H1 (cell line): ENCODE data around the gene ASIC2. TPM values are rescaled to one million over a fixed set of nuclear protein-coding genes. Genes with fewer than 3 reads are reported as not detected.

Source experiments
- CBX8 ChIP-seq: fragments of 300-800, 300-1000 bp; sonication (generic); IDR thresholded peaks from 2 replicates; pipeline ENCODE4 v1.7.1; 2016; ENCODE audit warnings: low read depth, low read length, borderline replicate concordance
- FOSL1 ChIP-seq: IDR thresholded peaks from 2 replicates; pipeline ENCODE4 v1.6.1; 2011; ENCODE audit warnings: mild to moderate bottlenecking, low read depth, low read length, moderate library complexity; ENCODE audit not compliant: insufficient read depth
- POU5F1 ChIP-seq: IDR thresholded peaks from 2 replicates; pipeline ENCODE4 v1.6.1; 2011; ENCODE audit warnings: low read depth, mild to moderate bottlenecking, low read length, moderate library complexity
- RBBP5 ChIP-seq: IDR thresholded peaks from 2 replicates; pipeline ENCODE4 v1.7.1; 2012; ENCODE audit warnings: low read depth, mild to moderate bottlenecking, inconsistent platforms, low read length, moderate library complexity, borderline replicate concordance
- SAP30 ChIP-seq: fragments of 300-600 bp; sonication (generic); IDR thresholded peaks from 2 replicates; pipeline ENCODE4 v1.7.1; 2012; ENCODE audit warnings: low read length, moderate library complexity, mild to moderate bottlenecking, inconsistent platforms; ENCODE audit not compliant: insufficient read depth, insufficient replicate concordance
- polyA plus RNA-seq, 7 experiments: library from polyadenylated mRNA; depleted of rRNA in 3 of 7; stranded (reverse) in 5 of 7; unstranded in 2 of 7; fragments of >200 nt in 5 of 7; fragments of 200-250 nt in 2 of 7; gene quantifications; 1 replicate in 5 of 7; 2 replicates in 1 of 7; 4 replicates in 1 of 7; pipeline versions ENCODE4 v1.2.1 to v1.2.3, GENCODE V29; 2011 to 2013; ENCODE audit warnings: missing spikeins in 2 of 7, mixed read lengths in 2 of 7
- total RNA-seq: library from RNA; stranded (reverse); fragmentation: NEBNext Ultra II Directional; extraction: Animal tissue kit (Norgen Biotek cat#: 25700); gene quantifications from 2 replicates; pipeline ENCODE4 v1.2.1, GENCODE V29; 2021
- TF ChIP-seq, protein P1 (sequence below): IDR thresholded peaks from 2 replicates; pipeline ENCODE4 v1.6.1; 2012; ENCODE audit warnings: low read length, inconsistent platforms

The ASIC2 gene
- total and polyA plus RNA-seq, 2 of the 8 experiments (the other 6 are each of a cell fraction or from before 2014, with no cell fraction given), result 0.86 to 1.2 TPM

DNA sequence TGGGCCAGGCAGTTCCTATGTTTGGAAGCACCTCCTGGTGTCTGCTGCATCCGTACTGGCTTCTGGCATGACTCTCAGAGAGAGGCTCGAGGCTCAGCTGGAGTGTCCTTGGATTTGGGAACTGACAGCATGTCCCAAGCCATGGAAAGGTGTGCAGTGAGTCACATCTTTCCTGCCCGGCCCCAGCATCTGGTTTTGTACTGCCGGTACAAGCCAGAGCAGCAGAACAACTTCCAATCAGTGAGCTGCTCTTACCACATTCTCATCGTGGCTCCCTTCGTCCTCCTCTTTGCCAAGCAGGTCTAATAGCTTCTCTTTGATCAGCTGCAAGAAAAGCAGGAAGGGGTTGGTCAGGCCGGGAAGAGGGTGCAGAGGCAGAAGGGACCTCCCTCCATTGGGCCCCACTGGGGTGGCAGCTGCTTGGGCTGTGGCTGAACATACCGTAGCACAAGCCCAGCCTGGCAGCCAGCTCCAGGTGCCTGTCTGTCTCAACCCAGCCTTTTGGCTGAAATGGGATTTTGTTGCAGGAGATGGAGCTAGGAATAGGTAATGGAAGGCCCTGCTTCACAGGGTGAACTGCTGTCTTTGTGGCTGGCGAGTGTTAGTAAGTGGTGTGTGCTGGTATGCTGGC lies 277.3 kb downstream of the ASIC2 start (continued):
- TF ChIP-seq FOSL1 (no peak), CBX8 (no peak), POU5F1 (no peak), SAP30 (no peak), RBBP5 (no peak)
- TF ChIP-seq, protein P1, sequence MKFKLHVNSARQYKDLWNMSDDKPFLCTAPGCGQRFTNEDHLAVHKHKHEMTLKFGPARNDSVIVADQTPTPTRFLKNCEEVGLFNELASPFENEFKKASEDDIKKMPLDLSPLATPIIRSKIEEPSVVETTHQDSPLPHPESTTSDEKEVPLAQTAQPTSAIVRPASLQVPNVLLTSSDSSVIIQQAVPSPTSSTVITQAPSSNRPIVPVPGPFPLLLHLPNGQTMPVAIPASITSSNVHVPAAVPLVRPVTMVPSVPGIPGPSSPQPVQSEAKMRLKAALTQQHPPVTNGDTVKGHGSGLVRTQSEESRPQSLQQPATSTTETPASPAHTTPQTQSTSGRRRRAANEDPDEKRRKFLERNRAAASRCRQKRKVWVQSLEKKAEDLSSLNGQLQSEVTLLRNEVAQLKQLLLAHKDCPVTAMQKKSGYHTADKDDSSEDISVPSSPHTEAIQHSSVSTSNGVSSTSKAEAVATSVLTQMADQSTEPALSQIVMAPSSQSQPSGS, result no peak
- TF ChIP-seq, all 59 proteins: peak for 0
